Omental fat pad (tissue), 4 donors: ENCODE results near the gene TCAF1. TPM values are rescaled to one million over a fixed set of nuclear protein-coding genes. Genes with fewer than 3 reads are reported as not detected.
"Not testable (repeated sequence)": the region's sequence is repeated elsewhere in the genome, so short reads cannot be mapped to it uniquely, and the experiment has no call there.

ENCODE experiments used
- ATAC-seq: fragments of 150-250 bp; one replicate; pipeline ENCODE4 v1.9.1; 2016; ENCODE audit warnings: mild to moderate bottlenecking, moderate library complexity; ENCODE audit not compliant: low FRiP score
- DNase-seq: peaks from one replicate; pipeline ENCODE4 v3.0.0-alpha.2; 2019; ENCODE audit warnings: low spot score
- total RNA-seq, 4 donors: library from RNA; depleted of rRNA; stranded (reverse); fragments of >200 nt; gene quantifications; one replicate each; pipeline ENCODE4 v1.1.0, GENCODE V29; 2016
- TF ChIP-seq, protein P1 (sequence below), 3 donors: fragments of 450-650 bp; IDR thresholded peaks; one replicate each; pipeline ENCODE4 v1.5.1; 2016 to 2017; ENCODE audit warnings: antibody characterized with exemption in 3 of 3, mild to moderate bottlenecking in 3 of 3, moderate library complexity in 2 of 3

The TCAF1 gene
- total RNA-seq, 4 donors from 2014 or later: 29.3 to 67.4 (median 56.3) TPM

DNA sequence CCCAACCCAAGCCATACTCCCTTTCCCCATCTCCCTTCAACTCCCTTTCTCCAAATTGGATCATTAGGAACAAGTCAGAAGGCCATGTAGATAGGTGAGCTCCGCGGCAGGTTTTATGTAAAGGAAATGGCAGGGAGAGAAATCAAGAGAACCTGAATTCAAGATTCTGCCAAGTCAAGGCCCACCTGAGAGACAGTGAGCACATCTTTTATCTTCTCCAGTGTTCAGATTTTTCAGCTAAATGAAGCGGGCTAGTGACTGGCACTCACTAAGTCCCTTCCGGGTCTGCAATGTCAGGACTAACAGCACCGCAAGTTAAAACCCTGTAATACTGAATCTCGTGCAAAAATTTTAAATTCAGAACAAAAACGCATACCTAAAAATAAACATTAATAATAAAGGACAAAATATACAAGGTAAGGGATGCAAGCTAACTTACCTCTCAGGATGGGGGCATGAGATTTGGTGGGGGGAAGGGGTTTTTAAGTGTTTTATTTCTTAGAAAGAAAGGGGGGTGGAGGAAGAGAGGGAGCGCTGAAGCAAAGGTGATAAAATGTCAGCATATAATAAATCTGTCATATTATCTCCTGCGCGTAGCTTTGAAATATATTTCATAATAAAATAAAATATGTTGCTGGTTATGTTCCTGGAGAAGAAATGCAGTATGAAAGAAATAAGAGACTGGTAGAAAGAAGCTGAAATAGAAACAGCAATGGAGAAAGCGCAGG is 17.6 kb downstream of the TCAF1 start:
- TF ChIP-seq, protein P1, sequence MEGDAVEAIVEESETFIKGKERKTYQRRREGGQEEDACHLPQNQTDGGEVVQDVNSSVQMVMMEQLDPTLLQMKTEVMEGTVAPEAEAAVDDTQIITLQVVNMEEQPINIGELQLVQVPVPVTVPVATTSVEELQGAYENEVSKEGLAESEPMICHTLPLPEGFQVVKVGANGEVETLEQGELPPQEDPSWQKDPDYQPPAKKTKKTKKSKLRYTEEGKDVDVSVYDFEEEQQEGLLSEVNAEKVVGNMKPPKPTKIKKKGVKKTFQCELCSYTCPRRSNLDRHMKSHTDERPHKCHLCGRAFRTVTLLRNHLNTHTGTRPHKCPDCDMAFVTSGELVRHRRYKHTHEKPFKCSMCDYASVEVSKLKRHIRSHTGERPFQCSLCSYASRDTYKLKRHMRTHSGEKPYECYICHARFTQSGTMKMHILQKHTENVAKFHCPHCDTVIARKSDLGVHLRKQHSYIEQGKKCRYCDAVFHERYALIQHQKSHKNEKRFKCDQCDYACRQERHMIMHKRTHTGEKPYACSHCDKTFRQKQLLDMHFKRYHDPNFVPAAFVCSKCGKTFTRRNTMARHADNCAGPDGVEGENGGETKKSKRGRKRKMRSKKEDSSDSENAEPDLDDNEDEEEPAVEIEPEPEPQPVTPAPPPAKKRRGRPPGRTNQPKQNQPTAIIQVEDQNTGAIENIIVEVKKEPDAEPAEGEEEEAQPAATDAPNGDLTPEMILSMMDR (IDR thresholded peaks at IDR 0.05): no peak
- ATAC-seq (no peak), DNase-seq (no peak)

DNA sequence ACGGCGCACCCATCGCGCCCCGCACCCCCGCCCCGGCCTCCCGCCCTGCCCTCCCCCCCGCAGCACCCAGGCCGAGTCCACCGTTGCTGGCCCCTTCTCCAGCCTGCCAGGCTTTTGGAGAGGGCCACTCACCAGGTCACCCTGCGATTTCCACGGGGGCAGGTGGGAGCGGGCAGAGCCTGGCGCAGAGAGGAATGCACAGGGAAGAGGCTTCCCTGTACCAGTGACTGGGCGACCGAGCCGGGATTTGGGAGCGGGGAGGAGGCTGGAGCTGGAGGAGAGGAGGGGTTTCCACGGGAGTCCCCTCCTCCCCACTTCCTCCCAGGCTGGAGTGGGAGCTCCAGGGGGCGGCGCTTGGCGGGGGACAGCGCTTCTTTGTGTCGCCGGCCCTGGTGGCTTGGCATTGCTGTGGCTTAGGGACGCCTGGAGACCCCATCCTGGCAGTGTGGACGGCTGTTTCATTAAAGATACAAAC is 19.3 kb downstream of the TCAF1 start:
- peak; percentile 58 for ATAC-seq
- no peak for DNase-seq

DNA sequence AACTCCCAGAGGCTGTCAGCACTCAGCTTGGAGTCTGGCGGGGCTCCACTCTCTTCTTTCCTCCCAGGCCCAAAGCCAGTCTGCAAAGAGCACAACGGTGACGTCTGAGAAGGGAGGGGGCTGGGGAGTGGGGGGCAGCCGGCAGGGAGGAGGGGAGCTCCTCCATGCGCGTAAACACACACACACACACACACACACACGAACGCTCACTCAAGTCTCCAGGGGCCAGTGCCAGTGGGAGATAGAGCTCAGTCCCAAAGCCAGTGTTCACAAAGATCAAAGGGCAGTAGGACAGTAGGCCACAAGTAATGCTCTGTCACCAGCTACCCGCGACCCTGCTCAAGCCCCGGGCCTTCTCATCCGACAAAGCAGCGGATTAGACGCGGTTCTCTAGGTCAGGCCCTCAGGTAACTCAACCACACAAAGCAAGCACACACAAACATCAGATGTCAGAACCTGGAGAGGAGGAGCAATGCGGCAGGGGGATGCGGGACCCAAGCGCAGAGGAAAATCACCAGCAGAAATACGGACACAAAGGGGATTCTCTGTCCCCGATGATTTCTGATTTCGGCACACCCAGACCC is 19.9 kb downstream of the TCAF1 start:
- TF ChIP-seq, protein P1 (IDR thresholded peaks at IDR 0.05): no peak
- ATAC-seq: peak; percentile 54
- DNase-seq: no peak

More for the DNA sequence above, 19.3 kb downstream of the TCAF1 start:
- TF ChIP-seq, protein P1 (IDR thresholded peaks at IDR 0.05): no peak

DNA sequence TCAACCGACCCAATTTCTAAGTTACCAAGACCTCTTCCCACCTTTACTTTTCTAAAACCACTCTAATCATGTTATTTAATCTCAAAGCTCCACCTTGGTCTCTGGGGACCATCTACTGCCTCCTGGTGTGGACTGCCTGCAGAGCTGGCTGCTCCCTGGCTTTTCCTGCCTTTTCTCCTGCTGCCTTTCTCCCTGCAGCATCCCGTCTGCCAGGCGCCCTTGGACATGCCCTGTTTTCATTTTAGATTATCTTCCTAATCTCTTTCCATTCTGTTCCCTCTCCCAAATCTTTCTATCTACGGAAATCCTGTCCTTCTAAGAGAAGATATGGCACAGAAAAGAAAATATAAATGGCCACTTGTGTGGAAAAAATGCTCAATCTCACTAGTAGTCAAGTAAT is 23.1 kb downstream of the TCAF1 start:
- DNase-seq (no peak), ATAC-seq (no peak)
- TF ChIP-seq, protein P1 (IDR thresholded peaks at IDR 0.05): no peak

DNA sequence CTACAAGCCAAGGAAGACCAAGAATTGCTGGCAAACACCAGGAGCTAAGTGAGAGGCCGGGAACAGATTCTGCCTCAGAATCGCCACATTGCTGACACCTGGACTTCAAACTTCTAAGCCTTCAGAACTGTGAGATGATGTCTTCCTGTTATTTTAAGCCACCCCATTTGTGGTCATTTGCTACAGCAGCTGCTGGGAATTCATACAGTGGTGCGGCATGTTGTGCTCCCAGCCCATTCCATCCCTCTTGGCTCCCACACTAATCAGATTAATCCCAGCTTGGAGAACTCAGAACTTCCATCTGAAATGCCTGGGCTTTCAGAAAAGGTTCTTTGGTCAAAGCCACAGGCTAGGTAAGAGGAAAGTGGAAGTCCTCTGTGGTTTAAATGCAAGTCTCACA is 24.9 kb downstream of the TCAF1 start:
- ATAC-seq: no peak
- TF ChIP-seq, protein P1 (IDR thresholded peaks at IDR 0.05): no peak
- no peak for DNase-seq

DNA sequence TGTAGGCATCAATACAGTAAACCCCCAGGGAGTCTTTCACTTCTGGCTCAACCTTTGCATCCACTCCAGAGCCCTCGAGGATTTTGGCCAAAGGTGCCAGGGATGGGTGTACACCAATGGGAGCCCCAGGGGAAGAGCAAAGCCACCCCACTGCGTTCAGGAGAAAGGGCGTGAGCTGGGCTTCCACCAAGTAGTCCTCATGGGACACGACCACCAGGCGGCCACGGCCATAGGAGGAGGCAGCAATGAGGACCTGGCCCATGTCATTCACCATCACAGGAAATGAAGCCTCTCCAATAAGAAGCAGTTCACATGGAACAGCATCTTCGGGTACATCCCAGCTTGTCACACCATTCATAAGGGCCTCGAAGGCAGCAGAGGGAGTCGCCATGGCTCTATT is 25.8 kb downstream of the TCAF1 start:
- DNase-seq (no peak), ATAC-seq (no peak)
- TF ChIP-seq, protein P1 (IDR thresholded peaks at IDR 0.05): no peak

DNA sequence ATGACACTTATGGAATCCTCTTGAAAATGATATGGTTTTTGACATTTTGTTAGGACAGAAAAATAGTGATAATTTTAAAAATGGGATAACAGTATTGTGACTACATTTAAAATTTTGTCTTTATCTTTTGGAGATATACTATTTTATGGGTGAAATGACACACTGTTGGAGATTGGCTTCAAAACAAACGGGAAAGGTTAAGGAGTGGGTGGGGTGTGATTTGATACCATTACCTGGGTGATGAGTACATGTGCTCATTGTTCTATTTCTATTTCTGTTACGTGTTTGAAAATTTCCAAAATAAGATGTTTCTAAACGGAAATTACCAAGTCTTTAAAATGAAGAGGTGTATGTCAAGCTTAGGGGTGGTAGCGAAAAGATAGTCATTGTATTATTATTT is 28.7 kb downstream of the TCAF1 start:
- not testable (repeated sequence) for DNase-seq, ATAC-seq

DNA sequence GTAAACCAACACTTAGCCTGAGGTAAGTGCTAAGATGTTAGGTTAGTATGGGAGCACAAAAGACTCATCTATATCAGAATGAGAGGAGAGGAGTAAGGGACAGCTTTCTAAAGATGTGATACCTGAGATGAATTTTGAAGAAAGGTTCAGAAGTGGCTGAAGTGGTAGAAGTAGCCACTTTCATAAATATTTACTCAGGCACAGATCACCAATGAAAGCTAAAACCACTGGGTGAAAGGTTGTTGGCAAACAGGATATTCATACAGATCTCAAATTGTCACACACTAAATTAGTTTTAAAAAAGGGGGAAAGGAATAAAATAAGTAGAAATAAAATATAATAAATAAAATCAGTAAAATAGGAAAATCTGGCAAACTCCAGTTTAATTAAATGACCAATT is 30.4 kb downstream of the TCAF1 start:
- ATAC-seq, DNase-seq: not testable (repeated sequence)

DNA sequence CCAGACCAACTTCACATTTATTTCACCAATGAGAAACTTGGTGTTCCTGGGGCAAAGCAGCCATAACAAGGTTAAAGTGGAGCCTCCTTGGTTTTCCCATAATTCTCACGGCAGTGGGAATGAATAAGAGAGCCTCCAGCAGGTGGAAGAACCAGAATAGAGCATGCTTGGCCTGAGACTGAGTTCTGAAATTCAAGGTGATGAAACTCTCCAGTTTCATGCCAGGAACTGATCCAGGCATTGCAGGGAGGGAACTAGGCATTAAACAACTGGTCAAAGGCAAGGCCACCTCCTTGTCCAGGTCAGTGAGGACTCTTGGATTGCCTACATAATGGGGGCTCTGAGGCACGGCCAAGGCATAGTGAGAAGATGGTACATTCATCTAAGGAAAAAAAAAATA is 44.0 kb downstream of the TCAF1 start:
- DNase-seq, ATAC-seq: not testable (repeated sequence)

DNA sequence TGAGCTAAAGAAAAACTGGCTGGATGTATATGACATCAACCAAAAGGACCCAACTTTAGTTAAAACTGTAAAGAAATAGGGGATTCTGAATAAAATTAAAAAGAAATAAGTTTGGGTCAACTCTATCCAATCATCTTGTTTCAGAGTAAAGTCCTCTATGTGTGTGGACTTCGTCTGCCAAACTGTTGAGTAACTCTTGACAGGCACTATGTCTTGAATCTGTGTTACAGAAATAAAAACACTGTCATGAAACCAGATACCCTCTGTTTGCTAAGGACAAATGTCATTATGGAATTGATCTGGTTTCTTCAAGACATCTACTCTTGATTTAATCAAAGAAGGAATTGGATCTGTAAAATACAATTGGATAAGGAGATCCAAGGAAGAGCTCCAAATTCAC is 46.5 kb downstream of the TCAF1 start:
- ATAC-seq, DNase-seq: not testable (repeated sequence)
